Inflammatory macrophage treated with lipopolysaccharide for 1 hour (primary cell): Measurements from ENCODE around the gene CNIH1.

Experiments used
- DNase-seq, 2 donors: peaks; one replicate each; pipeline ENCODE4 v3.0.0-alpha.2; 2020 to 2022

Gene CNIH1

GRCh38 chr14:54377501-54377900 lies 63.7 kb downstream of the CNIH1 start:
- DNase-seq = no peak

GRCh38 chr14:54374117-54374884 lies 66.9 kb downstream of the CNIH1 start:
- no peak for DNase-seq
